C4-2B (cell line): ENCODE data around the gene RHOF.

ENCODE experiments used
- H3K27ac ChIP-seq: fragments of 450-650 bp; 2 replicates; pipeline ENCODE4 v1.5.1; 2017
- CTCF ChIP-seq: fragments of 450-650 bp; conservative IDR thresholded peaks from 2 replicates; pipeline ENCODE4 v1.5.1; 2017; ENCODE audit warnings: mild to moderate bottlenecking
- ZFX ChIP-seq: fragments of 450-650 bp; IDR thresholded peaks from 2 replicates; pipeline ENCODE4 v1.6.1; 2017

RHOF gene

DNA sequence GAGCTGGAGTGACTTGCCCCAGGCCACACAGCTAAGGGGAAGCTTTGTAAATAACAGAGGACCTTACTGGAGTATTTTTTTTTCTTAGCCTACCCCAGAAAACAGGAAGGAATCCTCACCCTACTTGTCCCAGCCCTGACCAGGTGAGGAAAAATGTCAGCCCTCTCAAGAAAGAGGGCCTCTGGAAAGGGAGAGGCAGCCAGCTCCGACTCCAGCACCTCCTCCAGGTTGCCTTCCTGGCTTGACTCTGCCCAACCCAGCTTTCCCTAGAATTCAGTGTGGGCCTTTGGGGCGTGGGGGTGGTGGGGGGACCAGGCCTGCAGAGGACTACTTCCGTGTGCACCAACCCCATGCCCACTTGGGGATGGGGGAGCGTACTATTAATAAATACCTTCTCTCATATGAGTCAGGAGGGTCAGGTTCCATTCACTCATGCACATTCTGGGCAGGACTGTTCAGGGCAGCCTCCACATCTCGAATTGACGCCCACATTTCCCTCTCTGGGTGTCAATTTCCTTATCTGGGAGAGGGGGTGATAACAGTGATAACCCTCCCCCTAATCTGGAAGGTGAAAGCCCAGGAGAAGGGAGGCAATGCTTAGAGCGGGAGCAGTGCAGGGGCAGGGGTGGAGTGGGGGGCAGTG is 5.2 kb downstream of the RHOF start:
- no peak for TF ChIP-seq ZFX
- TF ChIP-seq CTCF, result no peak
- no peak overlapping the region for H3K27ac ChIP-seq

DNA sequence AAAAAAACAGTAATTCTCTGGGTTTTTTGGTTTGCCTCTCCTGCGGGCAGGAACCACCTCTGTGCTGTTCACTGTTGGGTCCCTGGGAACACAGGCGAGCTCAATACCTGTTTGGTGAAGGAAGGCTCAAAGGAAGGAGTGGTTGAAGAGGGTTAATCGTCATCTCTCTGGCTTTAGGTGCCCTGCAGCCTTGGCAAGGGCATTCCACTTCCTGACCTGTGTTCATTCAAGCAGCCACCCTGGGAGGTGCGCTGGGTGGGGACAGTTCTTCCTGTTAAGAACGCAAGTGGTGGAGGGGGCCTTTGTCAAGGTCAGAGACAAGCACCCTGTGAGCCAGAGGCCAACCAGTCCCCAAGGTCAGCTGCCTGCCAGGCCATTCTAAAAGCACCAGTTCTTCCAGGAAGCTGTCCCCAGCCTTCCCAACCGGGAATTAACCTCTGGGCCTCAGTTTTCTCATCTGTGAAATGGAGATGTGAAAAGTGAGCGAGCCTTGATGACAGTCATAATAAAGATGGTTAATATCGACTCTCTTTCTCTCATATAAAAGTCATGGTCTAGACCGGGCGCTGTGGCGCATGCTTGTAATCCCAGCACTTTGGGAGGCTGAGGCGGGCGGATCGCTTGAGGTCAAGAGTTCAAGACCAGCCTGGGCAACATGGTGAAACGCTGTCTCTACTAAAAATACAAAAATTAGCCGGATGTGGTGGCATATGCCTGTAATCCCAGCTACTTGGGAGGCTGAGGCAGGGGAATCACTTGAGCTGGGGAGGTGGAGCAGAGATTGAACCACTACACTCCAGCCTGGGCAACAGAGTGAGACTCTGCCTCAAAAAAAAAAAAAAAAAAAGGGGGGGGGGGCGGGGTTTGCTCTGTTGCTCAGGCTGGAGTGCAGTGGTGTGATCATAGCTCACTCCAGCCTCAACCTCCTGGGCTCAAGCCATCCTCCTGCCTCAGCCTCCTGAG is 6.1 kb downstream of the RHOF start:
- H3K27ac ChIP-seq, result peak overlapping the region; percentile 20
- TF ChIP-seq CTCF (no peak), ZFX (no peak)

DNA sequence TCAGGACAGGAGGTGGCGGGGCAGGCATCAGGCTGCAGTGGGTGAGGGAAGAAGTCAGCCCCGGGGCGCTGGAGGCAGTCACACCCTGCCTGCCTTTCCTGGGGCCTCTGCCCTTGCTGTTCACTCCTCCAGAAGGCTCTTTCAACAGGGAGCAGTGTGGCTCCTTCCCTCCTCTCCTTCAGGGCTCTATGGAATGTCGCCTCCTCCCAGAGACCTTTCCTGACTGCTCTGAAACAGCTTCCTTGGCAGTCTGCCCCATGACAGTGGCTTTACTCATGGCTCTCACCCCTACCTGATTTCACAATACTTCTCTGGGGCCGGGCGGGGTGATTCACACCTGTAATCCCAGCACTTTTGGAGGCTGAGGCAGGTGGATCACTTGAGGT is 7.1 kb downstream of the RHOF start:
- H3K27ac ChIP-seq, result peak overlapping the region; percentile 20
- no peak for TF ChIP-seq ZFX
- TF ChIP-seq CTCF, result no peak

- no peak overlapping the region for H3K27ac ChIP-seq
- TF ChIP-seq ZFX (no peak), CTCF (no peak)
These were observed 9.0 kb downstream of the RHOF start for GRCh38 chr12:121784460-121784859.

- no peak overlapping the region for H3K27ac ChIP-seq
- no peak for TF ChIP-seq CTCF
- TF ChIP-seq ZFX, result no peak
These were observed 9.7 kb downstream of the RHOF start for GRCh38 chr12:121783766-121784165.

DNA sequence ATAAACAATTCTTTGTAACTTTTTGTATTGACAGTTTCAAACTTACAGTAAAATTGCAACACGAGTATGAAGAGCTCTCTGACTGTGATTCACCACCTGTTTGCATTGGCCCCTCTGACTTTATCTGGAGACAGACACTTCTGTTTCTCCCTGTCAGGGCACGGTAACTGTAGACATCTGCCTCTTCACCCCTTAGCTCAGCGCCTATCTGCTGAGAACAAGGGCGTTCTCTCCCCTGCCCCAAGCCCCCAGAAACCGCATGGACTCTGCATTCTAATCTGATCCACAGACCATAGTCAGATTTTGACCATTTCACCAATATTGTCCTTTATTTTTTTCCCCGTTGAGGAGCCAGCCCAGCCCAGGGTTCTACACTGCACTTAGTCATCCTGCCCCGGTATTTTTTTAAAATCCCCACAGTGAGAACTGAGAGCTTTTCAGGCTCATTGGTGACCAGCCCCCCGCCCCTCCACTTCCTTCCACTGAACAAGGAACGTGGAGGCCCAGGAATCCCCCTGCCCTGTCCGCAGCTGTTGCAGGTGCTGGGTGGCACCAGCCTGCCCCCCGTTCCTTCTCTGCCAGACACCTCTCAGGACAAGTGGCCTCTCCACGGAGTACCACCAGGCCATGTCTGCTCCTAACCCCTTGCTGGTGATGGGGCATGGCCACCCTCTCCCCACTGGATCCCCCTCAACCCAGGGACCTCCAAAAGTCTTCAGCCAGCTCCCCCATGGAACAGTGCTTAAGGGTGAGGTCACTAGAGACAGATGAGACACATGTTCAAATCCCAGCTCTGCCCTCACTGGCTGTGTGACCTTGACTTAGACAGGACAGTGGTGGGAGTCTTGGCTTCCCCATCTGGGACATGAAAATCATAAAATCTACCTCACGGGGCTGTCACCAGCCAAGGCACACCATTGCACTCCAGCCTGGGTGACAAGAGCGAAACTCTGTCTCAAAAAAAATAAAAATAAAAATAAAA is 11.2 kb downstream of the RHOF start:
- H3K27ac ChIP-seq, result no peak overlapping the region
- TF ChIP-seq CTCF (no peak), ZFX (no peak)
